GM12801 (cell line): ENCODE results near the gene SLC16A14.

Source experiments
- CTCF ChIP-seq: IDR thresholded peaks from one replicate; pipeline ENCODE4 v1.5.1; 2011; ENCODE audit warnings: control low read depth; ENCODE audit not compliant: insufficient read length; ENCODE audit errors: extremely low read depth

The SLC16A14 gene

GRCh38 chr2:230076819-230077218 is 8.1 kb upstream of the SLC16A14 start:
- TF ChIP-seq CTCF = no peak

GRCh38 chr2:230075988-230076631 is 7.4 kb upstream of the SLC16A14 start:
- TF ChIP-seq CTCF = no peak

- no peak for TF ChIP-seq CTCF
These were observed 2.7 kb upstream of the SLC16A14 start for GRCh38 chr2:230071421-230071820.

- TF ChIP-seq CTCF = no peak
These were observed 678 bp upstream of the SLC16A14 start for GRCh38 chr2:230069402-230069801.

GRCh38 chr2:230068016-230068650 is 591 bp downstream of the SLC16A14 start:
- no peak for TF ChIP-seq CTCF

- TF ChIP-seq CTCF = no peak
These were observed 7.9 kb downstream of the SLC16A14 start for GRCh38 chr2:230060672-230061293.

GRCh38 chr2:230053753-230054478 is 14.8 kb downstream of the SLC16A14 start:
- no peak for TF ChIP-seq CTCF
